ENCODE measurements around the gene LST1. TPM values are rescaled to one million over a fixed set of nuclear protein-coding genes. Genes with fewer than 3 reads are reported as not detected.
A peak's percentile ranks its signal among the peaks of the same experiment; 100 is the strongest.

Gene LST1
- polyA plus RNA-seq, 1 experiment: not detected

GRCh38 chr6:31546339-31546957 lies 39.6 kb upstream of the LST1 start, which contains the start of gene ATP6V1G2:
ATP6V1G2 (minus strand) TSS chr6:31546608; CDS start chr6:31546559, 49 bp downstream.
- ChIA-PET POLR2A (interaction anchor here (0.7 to 2.7 kb wide), 3 partner anchors 20 to 281 kb away, joined by 4 to 17 read pairs (median 6); partner anchors contain the start of gene HSPA1B), CTCF (interaction anchor here (0.6 to 14.1 kb wide), 18 partner anchors 15 to 649 kb away, joined by 3 to 388 read pairs (median 4); partner anchors contain the start of genes EHMT2, GPANK1, LTB and NCR3)
- H3K27ac ChIP-seq (ENCODE audit: low read depth, low read length): peak within 1 kb of the TSS; percentile 52
- H3K4me3 ChIP-seq (ENCODE audit: low read depth, low read length): peak within 1 kb of the TSS; percentile 75
- H3K9me3 ChIP-seq (ENCODE audit: control insufficient read depth, insufficient read depth, low read length): peaks cover 3% of the 10 kb centered on the region; the same call in 1 of the 2 replicates
- no peaks in the 10 kb centered on the region for H3K27me3 ChIP-seq (ENCODE audit: control insufficient read depth, insufficient read depth, low read length)
- DNase-seq (ENCODE audit: low read depth, low spot score): peak; percentile 86
- TF ChIP-seq CTCF (IDR thresholded peaks at IDR 0.05; ENCODE audit: low read depth, low read length): peak; percentile 99

- peaks cover 3% of the 10 kb centered on the region; the same call in 1 of the 2 replicates for H3K9me3 ChIP-seq (ENCODE audit: control insufficient read depth, insufficient read depth, low read length)
- ChIA-PET POLR2A (interaction anchor here (0.5 to 2.7 kb wide), 6 partner anchors 21 to 795 kb away, joined by 3 to 17 read pairs (median 5); partner anchors contain the start of gene HSPA1B), CTCF (interaction anchor here (0.6 to 14.1 kb wide), 8 partner anchors 16 to 118 kb away, joined by 3 to 388 read pairs (median 6); partner anchors contain the start of genes GPANK1, LTB and NCR3)
- H3K27ac ChIP-seq (ENCODE audit: low read depth, low read length): peak within 1 kb of the TSS; percentile 52
- no peaks in the 10 kb centered on the region for H3K27me3 ChIP-seq (ENCODE audit: control insufficient read depth, insufficient read depth, low read length)
- DNase-seq (ENCODE audit: low read depth, low spot score): peak; percentile 94
- H3K4me3 ChIP-seq (ENCODE audit: low read depth, low read length): peak within 1 kb of the TSS; percentile 75
- TF ChIP-seq CTCF (IDR thresholded peaks at IDR 0.05; ENCODE audit: low read depth, low read length): no peak
Observed at GRCh38 chr6:31546958-31547726, 38.9 kb upstream of the LST1 start, which contains the start of gene NFKBIL1. NFKBIL1 (plus strand) TSS chr6:31547608; CDS start chr6:31547695, 87 bp downstream.

- DNase-seq (ENCODE audit: low read depth, low spot score): no peak
- no peak for TF ChIP-seq CTCF (IDR thresholded peaks at IDR 0.05; ENCODE audit: low read depth, low read length)
- Histone ChIP-seq H3K4me3 (ENCODE audit: low read depth, low read length) (peak overlapping the region; percentile 60), H3K27me3 (ENCODE audit: control insufficient read depth, insufficient read depth, low read length) (no peaks in the 10 kb centered on the region), H3K9me3 (ENCODE audit: control insufficient read depth, insufficient read depth, low read length) (peaks cover 3% of the 10 kb centered on the region; the same call in 1 of the 2 replicates), H3K27ac (ENCODE audit: low read depth, low read length) (peak overlapping the region; percentile 52)
- ChIA-PET POLR2A (interaction anchor here (0.6 to 2.7 kb wide), 3 partner anchors 41 to 795 kb away, joined by 4 to 17 read pairs (median 6); no protein-coding TSS in a partner anchor), CTCF (interaction anchor here (1.0 to 14.1 kb wide), 4 partner anchors 34 to 62 kb away, joined by 3 to 388 read pairs (median 21); partner anchors contain the start of genes LTB and NCR3)
Observed at GRCh38 chr6:31547727-31548543, 38.1 kb upstream of the LST1 start.

- POLR2A ChIA-PET: no interaction called here
- no peaks in the 10 kb centered on the region for H3K27me3 ChIP-seq (ENCODE audit: control insufficient read depth, insufficient read depth, low read length)
- DNase-seq (ENCODE audit: low read depth, low spot score): no peak
- peak overlapping the region; percentile 60 for H3K4me3 ChIP-seq (ENCODE audit: low read depth, low read length)
- no peak overlapping the region for H3K27ac ChIP-seq (ENCODE audit: low read depth, low read length)
- CTCF ChIA-PET: interaction anchor here (1.0 to 14.1 kb wide), 3 partner anchors 33 to 56 kb away, joined by 3 to 388 read pairs (median 31); partner anchors contain the start of genes LTB and NCR3
- peaks cover 3% of the 10 kb centered on the region; the same call in 1 of the 2 replicates for H3K9me3 ChIP-seq (ENCODE audit: control insufficient read depth, insufficient read depth, low read length)
- TF ChIP-seq CTCF (IDR thresholded peaks at IDR 0.05; ENCODE audit: low read depth, low read length): no peak
Observed at GRCh38 chr6:31548544-31548873, 37.6 kb upstream of the LST1 start.
